OCI-LY3 (cell line): ENCODE data around the gene ESCO1.

Experiments used
- CTCF ChIP-seq: fragments of 200-600, 300-600 bp; sonication (generic); IDR thresholded peaks from 2 replicates; pipeline ENCODE4 v1.5.1; 2014; ENCODE audit warnings: antibody characterized with exemption, low read length, low read depth
- EZH2phosphoT487 ChIP-seq: fragments of 200-600 bp; shearing (Covaris generic); IDR thresholded peaks from 2 replicates; pipeline ENCODE4 v1.6.1; 2018; ENCODE audit warnings: antibody characterized with exemption, mixed run types, low read depth

- TF ChIP-seq CTCF (peak; percentile 23), EZH2phosphoT487 (no peak)
Observed at GRCh38 chr18:21593540-21594257, 6.8 kb downstream of the ESCO1 start.
